WTC11 (cell line): ENCODE data around the gene PCGF2. TPM values are rescaled to one million over a fixed set of nuclear protein-coding genes. Genes with fewer than 3 reads are reported as not detected.

ENCODE experiments used
- ATAC-seq: fragments of 200-7000 bp; cut with Tn5 transposase; 2 replicates; pipeline ENCODE4 v1.10.0; 2021; ENCODE audit warnings: mild to moderate bottlenecking, moderate library complexity
- CTCF ChIA-PET: fragments of 300-600 bp; sonication (Branson Sonifier 250); formaldehyde crosslinking; loops from one replicate; lab custom pipeline; 2021; ENCODE audit warnings: antibody characterized with exemption; lab: Charles Lee
- POLR2A ChIA-PET: fragments of 350-600 bp; sonication (Branson Sonifier 250); formaldehyde crosslinking; loops from one replicate; lab custom pipeline; 2021; ENCODE audit warnings: antibody characterized with exemption; lab: Charles Lee
- DNase-seq: peaks from one replicate; pipeline ENCODE4 v3.0.0; 2021; ENCODE audit warnings: low spot score
- H3K27ac Mint-ChIP-seq: 2 replicates; pipeline ENCODE4 v1.8.0; 2021; ENCODE audit warnings: mixed read lengths
- H3K27me3 Mint-ChIP-seq: 2 replicates; pipeline ENCODE4 v1.8.0; 2021; ENCODE audit warnings: low read depth, mild to moderate bottlenecking, moderate library complexity, mixed read lengths
- H3K36me3 Mint-ChIP-seq: 2 replicates; pipeline ENCODE4 v1.8.0; 2021; ENCODE audit warnings: mixed read lengths
- H3K4me1 Mint-ChIP-seq: 2 replicates; pipeline ENCODE4 v1.8.0; 2022; ENCODE audit warnings: mixed read lengths
- H3K4me3 Mint-ChIP-seq: 2 replicates; pipeline ENCODE4 v1.8.0; 2021; ENCODE audit warnings: mild to moderate bottlenecking, moderate library complexity, mixed read lengths
- H3K9me3 Mint-ChIP-seq: 2 replicates; pipeline ENCODE4 v1.8.0; 2021; ENCODE audit warnings: mixed read lengths
- CREM ChIP-seq: sonication (generic); formaldehyde crosslinking; IDR thresholded peaks from 2 replicates; pipeline ENCODE4 v1.8.1; 2022; ENCODE audit warnings: mild to moderate bottlenecking, missing genetic modification reagents, moderate library complexity
- E2F1 ChIP-seq: sonication (generic); formaldehyde crosslinking; IDR thresholded peaks from 2 replicates; pipeline ENCODE4 v1.8.0; 2022; ENCODE audit warnings: mild to moderate bottlenecking, missing genetic modification reagents
- FOXJ3 ChIP-seq: sonication (generic); formaldehyde crosslinking; IDR thresholded peaks from 2 replicates; pipeline ENCODE4 v1.9.0; 2021; ENCODE audit warnings: missing genetic modification reagents, mild to moderate bottlenecking, borderline replicate concordance
- FOXP1 ChIP-seq: sonication (generic); formaldehyde crosslinking; IDR thresholded peaks from 2 replicates; pipeline ENCODE4 v1.8.0; 2022; ENCODE audit warnings: missing genetic modification reagents, mild to moderate bottlenecking, moderate library complexity, borderline replicate concordance
- GABPB1 ChIP-seq: sonication (generic); formaldehyde crosslinking; IDR thresholded peaks from 2 replicates; pipeline ENCODE4 v1.8.1; 2023; ENCODE audit warnings: mild to moderate bottlenecking, missing genetic modification reagents
- GRHL2 ChIP-seq: fragments of 250-450 bp; sonication (Bioruptor Pico); IDR thresholded peaks from 2 replicates; pipeline ENCODE4 v1.8.0; 2022; ENCODE audit warnings: mild to moderate bottlenecking, moderate library complexity; ENCODE audit not compliant: insufficient replicate concordance, severe bottlenecking
- MLX ChIP-seq: sonication (generic); formaldehyde crosslinking; IDR thresholded peaks from 2 replicates; pipeline ENCODE4 v1.8.1; 2023; ENCODE audit warnings: mild to moderate bottlenecking, missing genetic modification reagents, moderate library complexity
- MXD4 ChIP-seq: fragments of 250-450 bp; sonication (Bioruptor Pico); IDR thresholded peaks from 2 replicates; pipeline ENCODE4 v1.8.0; 2021; ENCODE audit warnings: mild to moderate bottlenecking, moderate library complexity, borderline replicate concordance
- PREB ChIP-seq: sonication (generic); formaldehyde crosslinking; IDR thresholded peaks from 2 replicates; pipeline ENCODE4 v1.8.1; 2022; ENCODE audit warnings: mild to moderate bottlenecking, missing genetic modification reagents, moderate library complexity, borderline replicate concordance
- SMAD3 ChIP-seq: sonication (generic); formaldehyde crosslinking; IDR thresholded peaks from 2 replicates; pipeline ENCODE4 v1.8.0; 2022; ENCODE audit warnings: missing genetic modification reagents, mild to moderate bottlenecking, borderline replicate concordance
- SMAD4 ChIP-seq: sonication (generic); formaldehyde crosslinking; IDR thresholded peaks from 2 replicates; pipeline ENCODE4 v1.8.0; 2022; ENCODE audit warnings: mild to moderate bottlenecking, missing genetic modification reagents
- SOX15 ChIP-seq: fragments of 250-450 bp; sonication (Bioruptor Pico); IDR thresholded peaks from 2 replicates; pipeline ENCODE4 v1.9.0; 2021; ENCODE audit warnings: mild to moderate bottlenecking
- TP53 ChIP-seq: sonication (generic); formaldehyde crosslinking; IDR thresholded peaks from 2 replicates; pipeline ENCODE4 v1.8.1; 2023; ENCODE audit warnings: mild to moderate bottlenecking, missing genetic modification reagents
- ZNF121 ChIP-seq: sonication (generic); formaldehyde crosslinking; IDR thresholded peaks from 2 replicates; pipeline ENCODE4 v1.8.0; 2023; ENCODE audit warnings: missing genetic modification reagents
- ZNF219 ChIP-seq: sonication (generic); formaldehyde crosslinking; IDR thresholded peaks from 2 replicates; pipeline ENCODE4 v1.8.0; 2023; ENCODE audit warnings: missing genetic modification reagents, mild to moderate bottlenecking, borderline replicate concordance
- ZNF263 ChIP-seq: sonication (generic); formaldehyde crosslinking; IDR thresholded peaks from 2 replicates; pipeline ENCODE4 v1.8.1; 2022; ENCODE audit warnings: low read depth, mild to moderate bottlenecking, moderate library complexity, missing genetic modification reagents
- ZNF423 ChIP-seq: fragments of 250-450 bp; sonication (Bioruptor Pico); IDR thresholded peaks from 2 replicates; pipeline ENCODE4 v2.1.2; 2022; ENCODE audit warnings: mild to moderate bottlenecking, moderate library complexity
- total RNA-seq: library from RNA; stranded (reverse); gene quantifications from 3 replicates; pipeline ENCODE4 v1.2.3, GENCODE V29; 2021
- TF ChIP-seq, protein P1 (sequence below): sonication (generic); formaldehyde crosslinking; IDR thresholded peaks from 2 replicates; pipeline ENCODE4 v1.8.1; 2023; ENCODE audit warnings: mild to moderate bottlenecking, missing genetic modification reagents, moderate library complexity
- TF ChIP-seq, protein P2 (sequence below): fragments of 250-450 bp; sonication (Bioruptor Pico); IDR thresholded peaks from 2 replicates; pipeline ENCODE4 v1.9.0; 2021; ENCODE audit warnings: mild to moderate bottlenecking, borderline replicate concordance
- TF ChIP-seq, protein P3 (sequence below): fragments of 250-450 bp; sonication (Bioruptor Pico); IDR thresholded peaks from 2 replicates; pipeline ENCODE4 v1.9.0; 2021; ENCODE audit warnings: mild to moderate bottlenecking
- TF ChIP-seq, protein P4 (sequence below): sonication (generic); formaldehyde crosslinking; IDR thresholded peaks from 2 replicates; pipeline ENCODE4 v1.8.0; 2023; ENCODE audit warnings: missing genetic modification reagents

PCGF2 gene
- total RNA-seq, 1 experiment from 2014 or later, result 104 TPM

GRCh38 chr17:38713456-38714075 lies 34.6 kb downstream of the PCGF2 start:
- Mint-ChIP-seq H3K36me3 (no peaks in the 10 kb centered on the region), H3K9me3 (no peaks in the 10 kb centered on the region), H3K27ac (no peak overlapping the region), H3K4me3 (no peak overlapping the region), H3K4me1 (peaks cover 55% of the 10 kb centered on the region), H3K27me3 (peaks cover 14% of the 10 kb centered on the region)
- TF ChIP-seq TP53 (CRISPR knock-in tag) (no peak), MXD4 (CRISPR knock-in tag) (no peak), ZNF121 (CRISPR knock-in tag) (no peak), SOX15 (CRISPR knock-in tag) (no peak), FOXP1 (CRISPR knock-in tag) (no peak), SMAD4 (CRISPR knock-in tag) (no peak), ZNF423 (CRISPR knock-in tag) (no peak), MLX (CRISPR knock-in tag) (no peak), E2F1 (CRISPR knock-in tag) (no peak), GABPB1 (CRISPR knock-in tag) (no peak), ZNF263 (CRISPR knock-in tag) (no peak)
- TF ChIP-seq, protein P1, sequence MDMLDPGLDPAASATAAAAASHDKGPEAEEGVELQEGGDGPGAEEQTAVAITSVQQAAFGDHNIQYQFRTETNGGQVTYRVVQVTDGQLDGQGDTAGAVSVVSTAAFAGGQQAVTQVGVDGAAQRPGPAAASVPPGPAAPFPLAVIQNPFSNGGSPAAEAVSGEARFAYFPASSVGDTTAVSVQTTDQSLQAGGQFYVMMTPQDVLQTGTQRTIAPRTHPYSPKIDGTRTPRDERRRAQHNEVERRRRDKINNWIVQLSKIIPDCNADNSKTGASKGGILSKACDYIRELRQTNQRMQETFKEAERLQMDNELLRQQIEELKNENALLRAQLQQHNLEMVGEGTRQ, result no peak
- TF ChIP-seq, protein P2, sequence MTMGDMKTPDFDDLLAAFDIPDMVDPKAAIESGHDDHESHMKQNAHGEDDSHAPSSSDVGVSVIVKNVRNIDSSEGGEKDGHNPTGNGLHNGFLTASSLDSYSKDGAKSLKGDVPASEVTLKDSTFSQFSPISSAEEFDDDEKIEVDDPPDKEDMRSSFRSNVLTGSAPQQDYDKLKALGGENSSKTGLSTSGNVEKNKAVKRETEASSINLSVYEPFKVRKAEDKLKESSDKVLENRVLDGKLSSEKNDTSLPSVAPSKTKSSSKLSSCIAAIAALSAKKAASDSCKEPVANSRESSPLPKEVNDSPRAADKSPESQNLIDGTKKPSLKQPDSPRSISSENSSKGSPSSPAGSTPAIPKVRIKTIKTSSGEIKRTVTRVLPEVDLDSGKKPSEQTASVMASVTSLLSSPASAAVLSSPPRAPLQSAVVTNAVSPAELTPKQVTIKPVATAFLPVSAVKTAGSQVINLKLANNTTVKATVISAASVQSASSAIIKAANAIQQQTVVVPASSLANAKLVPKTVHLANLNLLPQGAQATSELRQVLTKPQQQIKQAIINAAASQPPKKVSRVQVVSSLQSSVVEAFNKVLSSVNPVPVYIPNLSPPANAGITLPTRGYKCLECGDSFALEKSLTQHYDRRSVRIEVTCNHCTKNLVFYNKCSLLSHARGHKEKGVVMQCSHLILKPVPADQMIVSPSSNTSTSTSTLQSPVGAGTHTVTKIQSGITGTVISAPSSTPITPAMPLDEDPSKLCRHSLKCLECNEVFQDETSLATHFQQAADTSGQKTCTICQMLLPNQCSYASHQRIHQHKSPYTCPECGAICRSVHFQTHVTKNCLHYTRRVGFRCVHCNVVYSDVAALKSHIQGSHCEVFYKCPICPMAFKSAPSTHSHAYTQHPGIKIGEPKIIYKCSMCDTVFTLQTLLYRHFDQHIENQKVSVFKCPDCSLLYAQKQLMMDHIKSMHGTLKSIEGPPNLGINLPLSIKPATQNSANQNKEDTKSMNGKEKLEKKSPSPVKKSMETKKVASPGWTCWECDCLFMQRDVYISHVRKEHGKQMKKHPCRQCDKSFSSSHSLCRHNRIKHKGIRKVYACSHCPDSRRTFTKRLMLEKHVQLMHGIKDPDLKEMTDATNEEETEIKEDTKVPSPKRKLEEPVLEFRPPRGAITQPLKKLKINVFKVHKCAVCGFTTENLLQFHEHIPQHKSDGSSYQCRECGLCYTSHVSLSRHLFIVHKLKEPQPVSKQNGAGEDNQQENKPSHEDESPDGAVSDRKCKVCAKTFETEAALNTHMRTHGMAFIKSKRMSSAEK (CRISPR knock-in tag), result no peak
- TF ChIP-seq, protein P3, sequence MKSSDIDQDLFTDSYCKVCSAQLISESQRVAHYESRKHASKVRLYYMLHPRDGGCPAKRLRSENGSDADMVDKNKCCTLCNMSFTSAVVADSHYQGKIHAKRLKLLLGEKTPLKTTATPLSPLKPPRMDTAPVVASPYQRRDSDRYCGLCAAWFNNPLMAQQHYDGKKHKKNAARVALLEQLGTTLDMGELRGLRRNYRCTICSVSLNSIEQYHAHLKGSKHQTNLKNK (CRISPR knock-in tag), result no peak
- ATAC-seq, result peak; percentile 8
- no peak for DNase-seq
- POLR2A ChIA-PET, result no interaction called here
- CTCF ChIA-PET, result interaction anchor here (0.5 to 0.7 kb wide), 2 partner anchors 22 kb away, joined by 4 to 5 read pairs; no protein-coding TSS in a partner anchor

DNA sequence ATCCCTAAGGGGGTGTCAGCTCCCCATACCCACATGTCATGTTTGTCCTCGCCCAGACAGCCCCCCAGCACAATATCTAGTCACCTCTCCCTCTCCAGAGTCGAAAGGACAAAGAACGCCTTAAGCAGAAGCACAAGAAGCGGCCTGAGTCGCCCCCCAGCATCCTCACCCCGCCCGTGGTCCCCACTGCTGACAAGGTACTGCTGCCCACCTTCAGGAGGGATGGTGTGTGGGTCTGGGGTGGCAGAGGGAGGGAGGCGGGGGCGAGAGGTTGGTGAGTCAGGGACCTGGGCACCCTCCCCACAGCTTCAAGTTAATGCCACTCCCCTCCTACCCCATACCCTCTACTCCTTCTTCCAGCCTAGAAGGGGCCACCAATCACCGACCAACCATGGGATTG lies 35.5 kb downstream of the PCGF2 start:
- peaks cover 54% of the 10 kb centered on the region for H3K4me1 Mint-ChIP-seq
- DNase-seq, result no peak
- no peak overlapping the region for H3K27ac Mint-ChIP-seq
- no peaks in the 10 kb centered on the region for H3K9me3 Mint-ChIP-seq
- H3K36me3 Mint-ChIP-seq, result 0 out of 2 replicates have a peak, but pooled peaks cover 3% of the 10 kb centered on the region
- CTCF ChIA-PET, result interaction anchor here (2.4 kb wide), 1 partner anchor 22 kb away, joined by 13 read pairs; no protein-coding TSS in a partner anchor
- H3K27me3 Mint-ChIP-seq, result peaks cover 23% of the 10 kb centered on the region
- POLR2A ChIA-PET, result no interaction called here
- no peak for ATAC-seq
- no peak overlapping the region for H3K4me3 Mint-ChIP-seq
- no peak for TF ChIP-seq GRHL2 (CRISPR knock-in tag)
- no peak for TF ChIP-seq E2F1 (CRISPR knock-in tag)
- TF ChIP-seq SMAD3 (CRISPR knock-in tag), result no peak
- TF ChIP-seq PREB (CRISPR knock-in tag), result no peak
- TF ChIP-seq, protein P4, sequence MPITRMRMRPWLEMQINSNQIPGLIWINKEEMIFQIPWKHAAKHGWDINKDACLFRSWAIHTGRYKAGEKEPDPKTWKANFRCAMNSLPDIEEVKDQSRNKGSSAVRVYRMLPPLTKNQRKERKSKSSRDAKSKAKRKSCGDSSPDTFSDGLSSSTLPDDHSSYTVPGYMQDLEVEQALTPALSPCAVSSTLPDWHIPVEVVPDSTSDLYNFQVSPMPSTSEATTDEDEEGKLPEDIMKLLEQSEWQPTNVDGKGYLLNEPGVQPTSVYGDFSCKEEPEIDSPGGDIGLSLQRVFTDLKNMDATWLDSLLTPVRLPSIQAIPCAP, result no peak
- TF ChIP-seq, protein P3 (CRISPR knock-in tag), result no peak
- no peak for TF ChIP-seq CREM (CRISPR knock-in tag)
- no peak for TF ChIP-seq FOXP1 (CRISPR knock-in tag)
- TF ChIP-seq ZNF219 (CRISPR knock-in tag), result no peak
- TF ChIP-seq FOXJ3, result no peak
